AG08396 (cell line): Measurements from ENCODE around the gene KLF12.

Experiments used
- DNase-seq: peaks from one replicate; pipeline ENCODE4 v3.0.0; 2012; ENCODE audit warnings: low spot score, mixed read lengths

The KLF12 gene

DNA sequence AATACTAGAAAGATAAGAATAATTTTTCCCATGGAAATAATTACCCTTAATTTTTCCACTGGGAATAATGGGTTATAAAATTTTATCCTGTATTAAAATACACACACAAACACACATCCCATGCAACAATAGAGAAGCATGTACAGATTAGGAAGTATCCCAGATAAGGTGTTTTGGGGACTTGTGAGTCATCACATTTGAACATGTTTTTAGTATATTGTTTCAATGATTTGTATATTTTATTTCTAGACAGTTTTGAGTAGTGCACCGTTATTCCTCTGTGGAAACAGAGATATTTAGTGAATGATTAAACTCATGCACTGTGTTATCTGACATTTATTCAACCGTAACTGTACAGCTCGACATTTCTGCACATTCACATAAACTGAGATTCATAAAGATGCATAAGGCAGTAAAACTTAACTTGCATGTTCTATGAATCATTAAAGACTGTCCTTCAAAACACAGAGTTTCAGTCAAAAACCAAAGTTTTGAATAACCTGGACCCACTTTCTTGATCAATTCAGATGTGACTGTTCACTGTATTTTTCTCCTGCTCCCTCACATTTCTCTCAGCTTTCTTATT, 30.1 kb downstream of the KLF12 start:
- DNase-seq = no peak

DNA sequence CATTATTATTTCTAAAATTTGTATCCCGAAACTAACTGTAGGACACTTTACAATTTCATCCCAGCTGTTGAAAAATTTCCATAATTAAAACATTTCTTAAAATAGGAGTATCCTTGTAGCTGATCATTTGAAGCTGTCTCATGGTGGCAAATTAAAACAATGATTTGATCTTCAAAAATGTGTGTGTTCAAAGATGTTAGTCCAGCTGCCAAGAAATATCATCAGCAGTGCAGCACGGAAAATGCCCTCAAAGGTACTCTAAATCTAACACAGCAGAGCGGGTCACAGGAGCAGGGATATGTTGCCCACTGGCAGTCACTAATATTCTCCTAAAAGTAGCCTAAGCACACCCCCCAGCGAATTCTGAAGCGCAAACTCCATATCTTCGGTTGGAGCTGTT, 31.0 kb downstream of the KLF12 start:
- DNase-seq = no peak

DNA sequence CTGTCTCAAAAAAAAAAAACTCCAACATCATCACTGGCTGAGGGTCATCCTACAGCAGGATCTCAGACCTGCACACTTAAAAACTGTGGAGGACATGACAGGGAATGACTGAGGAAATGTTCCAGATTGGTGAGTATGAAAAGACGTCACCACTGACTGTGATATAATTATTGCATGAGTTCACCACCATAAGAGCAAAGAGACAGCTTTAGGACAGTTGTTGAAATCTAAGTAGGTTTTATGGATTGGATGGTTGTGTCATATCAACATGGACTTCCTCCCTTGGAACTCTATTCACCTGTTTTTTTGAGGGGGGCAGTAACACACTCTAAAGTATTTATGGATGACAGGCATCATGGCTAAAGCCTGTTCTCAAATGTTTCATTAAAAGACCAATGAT, 31.5 kb downstream of the KLF12 start:
- DNase-seq = no peak

DNA sequence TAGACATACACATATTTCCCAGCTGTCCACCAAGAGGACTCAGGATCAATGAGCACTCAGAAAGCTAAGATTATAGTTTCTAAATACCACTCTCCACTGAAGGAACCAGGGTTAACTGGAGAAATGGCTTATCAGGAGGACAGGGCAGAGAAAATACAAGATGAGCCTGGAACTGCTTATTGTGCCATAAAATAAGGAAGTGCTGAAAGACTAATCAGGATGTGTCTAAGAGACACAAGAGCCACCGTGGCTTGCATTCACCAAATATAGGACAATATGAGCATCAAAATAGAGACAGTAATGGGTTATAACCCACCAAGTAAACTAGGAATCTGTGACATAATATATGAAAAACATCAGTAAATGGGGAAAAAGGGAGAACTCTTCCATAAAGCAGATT, 32.8 kb downstream of the KLF12 start:
- DNase-seq = no peak

DNA sequence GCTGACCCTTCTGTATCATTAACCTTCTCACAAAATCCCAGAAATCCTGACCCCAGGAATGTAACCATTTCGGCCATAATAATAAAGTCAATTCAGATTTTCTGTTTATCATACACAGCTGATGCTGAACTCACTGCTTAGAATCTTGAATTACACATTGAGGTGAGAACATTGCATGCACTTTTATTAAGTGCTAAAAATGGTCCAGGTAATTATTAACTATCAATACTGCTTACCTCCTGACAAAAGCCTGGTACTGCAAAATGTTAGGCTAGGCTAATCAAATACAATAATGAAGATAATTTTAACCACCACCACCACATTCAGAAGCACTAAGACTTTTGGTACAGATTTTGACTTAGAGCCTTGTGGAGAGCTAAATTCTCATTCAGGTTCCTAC, 36.1 kb downstream of the KLF12 start:
- no peak for DNase-seq

DNA sequence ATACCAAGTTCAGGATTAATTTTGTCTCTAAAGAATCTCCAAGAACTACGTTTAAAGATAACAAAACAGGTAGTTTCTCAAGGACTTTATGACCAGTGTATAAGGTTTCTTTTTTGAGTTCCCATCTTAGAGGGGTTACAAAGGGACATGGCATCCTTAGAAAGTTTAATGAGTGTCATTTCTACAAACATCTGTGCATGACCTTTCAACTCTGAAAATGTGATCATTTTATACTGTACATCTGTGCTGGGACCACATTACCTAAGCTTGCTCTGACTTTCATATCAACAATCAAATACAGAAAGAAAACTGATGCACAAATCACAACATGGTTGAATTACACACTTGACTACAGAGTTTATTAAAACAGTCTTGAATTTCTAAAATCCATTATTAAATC, 37.1 kb downstream of the KLF12 start:
- DNase-seq = no peak

DNA sequence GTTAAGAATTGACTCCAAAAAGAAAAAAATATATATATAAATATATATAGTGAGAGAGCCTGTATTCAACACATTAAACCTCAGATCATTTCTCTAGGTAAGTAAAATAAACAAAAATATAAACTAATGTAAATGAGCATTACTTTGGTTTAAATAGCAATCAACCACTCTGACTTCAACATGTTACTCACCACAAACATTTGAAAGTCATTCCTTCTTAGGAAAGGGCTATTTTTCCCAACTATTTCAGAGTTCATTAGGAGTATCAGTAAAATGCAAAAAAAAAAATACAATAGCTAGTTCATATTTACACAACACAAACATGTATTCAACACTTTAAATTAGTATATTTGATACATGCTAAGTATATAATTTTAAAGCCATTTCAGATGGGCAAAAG, 40.5 kb downstream of the KLF12 start:
- DNase-seq = no peak

DNA sequence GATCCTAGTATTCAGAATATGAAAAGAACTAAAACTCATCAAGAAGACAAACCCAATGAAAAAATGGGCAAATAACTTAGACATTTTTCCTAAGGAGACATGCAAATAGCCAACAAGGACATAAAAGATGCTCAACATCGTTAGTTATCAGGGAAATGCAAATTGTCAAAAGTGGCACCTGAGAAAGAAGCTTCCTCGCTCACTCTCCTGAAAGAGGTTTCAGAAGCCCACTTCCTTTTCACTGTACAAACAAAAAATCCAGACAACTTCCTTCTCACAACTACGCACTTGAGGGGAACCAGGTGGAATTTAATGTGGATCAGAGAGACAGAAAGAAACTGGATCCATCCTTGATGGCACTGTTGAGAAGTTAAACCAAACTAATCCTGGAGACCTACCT, 41.5 kb downstream of the KLF12 start:
- no peak for DNase-seq

DNA sequence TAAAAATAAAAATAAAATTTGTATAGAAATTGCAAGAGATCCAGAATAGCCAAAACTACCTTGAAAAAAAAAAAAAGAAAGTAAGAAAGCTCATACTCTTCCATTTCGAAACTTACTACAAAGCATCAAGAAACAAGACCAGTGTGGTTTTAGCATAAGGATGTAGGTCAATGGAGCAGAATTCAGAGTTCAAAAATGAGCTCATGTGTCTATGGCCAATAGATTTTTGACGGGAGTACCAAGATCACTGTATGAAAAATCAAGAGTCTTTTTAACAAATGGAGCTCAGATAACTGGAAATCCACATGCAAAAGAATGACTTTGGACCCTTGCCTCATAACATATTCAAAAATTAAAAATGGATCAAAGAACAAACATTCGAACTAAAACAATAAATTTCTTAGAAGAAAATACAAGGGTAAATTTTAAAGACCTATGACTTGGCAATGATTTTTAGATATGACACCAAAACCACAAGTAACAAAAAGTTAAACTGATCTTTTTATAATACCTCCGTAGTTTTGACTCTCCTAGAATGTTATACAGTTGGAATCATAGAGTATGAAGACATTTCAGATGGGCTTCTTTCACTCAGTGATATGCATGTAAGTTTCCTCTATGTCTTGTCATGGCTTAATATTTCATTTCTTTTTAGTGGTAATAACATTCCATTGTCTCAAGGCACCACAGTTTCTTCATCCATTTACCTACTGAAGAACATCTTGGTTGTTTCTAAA, 43.2 kb downstream of the KLF12 start:
- DNase-seq = no peak

DNA sequence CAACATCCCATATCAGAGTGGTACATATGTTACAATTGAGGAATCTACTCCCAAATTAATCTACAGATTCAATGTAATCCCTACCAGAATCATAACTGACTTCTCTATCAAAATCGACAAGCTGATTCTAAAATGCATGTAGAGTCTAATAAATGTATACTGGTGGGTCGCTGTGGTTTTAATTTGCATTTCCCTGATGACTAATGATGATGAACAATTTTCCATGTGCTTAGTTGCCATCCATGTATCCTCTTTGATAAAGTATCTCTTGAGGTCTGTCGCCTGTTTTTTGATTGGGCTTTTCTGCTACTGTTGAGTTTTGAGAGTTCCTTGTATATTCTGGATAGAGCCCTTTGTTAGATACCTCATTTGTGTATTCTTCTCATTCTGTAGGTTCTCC, 43.8 kb downstream of the KLF12 start:
- no peak for DNase-seq

DNA sequence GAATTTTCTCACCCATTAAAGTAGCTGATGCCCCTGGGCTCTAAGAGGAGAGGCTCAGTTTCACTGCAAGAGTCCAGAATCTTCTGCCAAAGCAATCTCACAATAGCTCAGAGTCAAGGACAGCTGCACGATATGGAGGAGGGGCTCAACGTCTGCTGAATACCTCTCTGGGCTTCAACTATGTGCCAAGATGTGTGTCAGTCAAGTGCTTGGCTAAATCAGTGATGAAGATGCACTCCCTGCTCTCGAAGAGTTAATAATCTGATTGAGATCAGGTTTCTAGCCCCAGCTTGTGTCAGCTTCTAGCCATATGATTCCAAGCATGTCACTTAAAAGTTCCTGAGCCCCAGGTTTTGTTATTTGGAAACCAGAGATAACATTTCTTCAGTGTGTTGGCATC, 46.8 kb downstream of the KLF12 start:
- DNase-seq = no peak
